Measurements from ENCODE around the gene UACA.
"Not testable (repeated sequence)": the region's sequence is repeated elsewhere in the genome, so short reads cannot be mapped to it uniquely, and the experiment has no call there.

The UACA gene

DNA sequence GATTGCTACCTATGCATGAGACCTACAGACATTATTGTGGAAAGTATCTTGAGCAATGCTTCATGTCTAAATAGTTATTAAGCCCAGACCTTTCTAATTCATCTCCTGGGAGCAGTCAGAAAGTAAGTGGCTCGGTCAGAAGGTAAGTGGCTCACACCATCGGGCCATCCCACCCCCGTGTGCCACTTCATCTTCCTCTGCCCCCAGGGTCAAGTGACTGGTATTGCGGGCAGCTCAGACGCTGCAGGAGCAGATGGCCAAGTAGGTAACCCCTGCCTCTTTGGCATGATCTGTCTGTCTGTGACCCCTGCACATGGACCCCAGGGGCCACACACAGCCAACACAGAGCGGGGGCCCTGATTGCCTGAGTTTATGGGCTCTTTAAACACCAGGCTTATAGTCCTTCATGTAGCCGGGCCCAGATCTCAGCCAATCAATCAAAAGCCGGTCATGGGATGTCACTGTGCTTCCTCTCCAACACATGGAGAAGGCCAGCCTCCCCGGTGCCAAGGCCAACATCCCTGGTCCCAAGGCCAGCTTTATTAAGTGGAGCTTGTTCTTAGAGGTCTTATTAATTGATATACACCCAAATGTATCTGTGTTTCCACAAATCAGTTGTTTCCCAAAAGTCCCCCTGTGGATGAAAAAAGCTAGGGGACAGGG lies 47.7 kb upstream of the UACA start:
- no peak for TF ChIP-seq EZH2phosphoT487 (IDR thresholded peaks at IDR 0.05; ENCODE audit: borderline replicate concordance)
- TF ChIP-seq, protein P1, sequence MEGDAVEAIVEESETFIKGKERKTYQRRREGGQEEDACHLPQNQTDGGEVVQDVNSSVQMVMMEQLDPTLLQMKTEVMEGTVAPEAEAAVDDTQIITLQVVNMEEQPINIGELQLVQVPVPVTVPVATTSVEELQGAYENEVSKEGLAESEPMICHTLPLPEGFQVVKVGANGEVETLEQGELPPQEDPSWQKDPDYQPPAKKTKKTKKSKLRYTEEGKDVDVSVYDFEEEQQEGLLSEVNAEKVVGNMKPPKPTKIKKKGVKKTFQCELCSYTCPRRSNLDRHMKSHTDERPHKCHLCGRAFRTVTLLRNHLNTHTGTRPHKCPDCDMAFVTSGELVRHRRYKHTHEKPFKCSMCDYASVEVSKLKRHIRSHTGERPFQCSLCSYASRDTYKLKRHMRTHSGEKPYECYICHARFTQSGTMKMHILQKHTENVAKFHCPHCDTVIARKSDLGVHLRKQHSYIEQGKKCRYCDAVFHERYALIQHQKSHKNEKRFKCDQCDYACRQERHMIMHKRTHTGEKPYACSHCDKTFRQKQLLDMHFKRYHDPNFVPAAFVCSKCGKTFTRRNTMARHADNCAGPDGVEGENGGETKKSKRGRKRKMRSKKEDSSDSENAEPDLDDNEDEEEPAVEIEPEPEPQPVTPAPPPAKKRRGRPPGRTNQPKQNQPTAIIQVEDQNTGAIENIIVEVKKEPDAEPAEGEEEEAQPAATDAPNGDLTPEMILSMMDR (conservative IDR thresholded peaks at IDR 0.05; ENCODE audit: low read length) = 0 out of 2 replicates have a peak, but pooled peaks have one; percentile 24
- Histone ChIP-seq H3K4me3 (ENCODE audit: low read length, poor library complexity, severe bottlenecking) (no peak overlapping the region), H3K9me3 (ENCODE audit: insufficient read depth, low read depth, low read length) (no peaks in the 10 kb centered on the region), H3K27me3 (ENCODE audit: insufficient read depth, low read length, poor library complexity, severe bottlenecking) (no peaks in the 10 kb centered on the region), H2AFZ (ENCODE audit: low read length) (no peak overlapping the region), H3K79me2 (ENCODE audit: insufficient read depth, low read length) (no peaks in the 10 kb centered on the region), H3K4me2 (ENCODE audit: low read depth, low read length, poor library complexity, severe bottlenecking) (no peak overlapping the region), H3K36me3 (ENCODE audit: insufficient read depth, low read length) (no peaks in the 10 kb centered on the region), H3K9ac (ENCODE audit: low read depth, low read length, poor library complexity, severe bottlenecking) (no peak overlapping the region), H3F3A (ENCODE audit: low read depth) (no peaks in the 10 kb centered on the region), H4K20me1 (ENCODE audit: insufficient read depth, low read length, poor library complexity, severe bottlenecking) (no peaks in the 10 kb centered on the region), H3K9me2 (replicated peaks; ENCODE audit: low read depth, low read length) (no peaks in the 10 kb centered on the region), H3K4me1 (ENCODE audit: insufficient read depth, low read length, poor library complexity, severe bottlenecking) (peaks cover 15% of the 10 kb centered on the region)

GRCh38 chr15:70806992-70807712 lies 43.8 kb upstream of the UACA start:
- no peaks in the 10 kb centered on the region for H3K36me3 ChIP-seq (ENCODE audit: insufficient read depth, low read length)
- no peaks in the 10 kb centered on the region for H3K9me2 ChIP-seq (replicated peaks; ENCODE audit: low read depth, low read length)
- H3K9me3 ChIP-seq (ENCODE audit: insufficient read depth, low read depth, low read length) = no peaks in the 10 kb centered on the region
- no peak overlapping the region for H3K4me2 ChIP-seq (ENCODE audit: low read depth, low read length, poor library complexity, severe bottlenecking)
- TF ChIP-seq EZH2phosphoT487 (IDR thresholded peaks at IDR 0.05; ENCODE audit: borderline replicate concordance) = no peak
- TF ChIP-seq, protein P1 (conservative IDR thresholded peaks at IDR 0.05; ENCODE audit: low read length) = no peak
- H4K20me1 ChIP-seq (ENCODE audit: insufficient read depth, low read length, poor library complexity, severe bottlenecking) = no peaks in the 10 kb centered on the region
- H3K4me3 ChIP-seq (ENCODE audit: low read length, poor library complexity, severe bottlenecking) = no peak overlapping the region
- no peaks in the 10 kb centered on the region for H3K79me2 ChIP-seq (ENCODE audit: insufficient read depth, low read length)
- no peak overlapping the region for H3K9ac ChIP-seq (ENCODE audit: low read depth, low read length, poor library complexity, severe bottlenecking)
- peak overlapping the region; percentile 66 for H2AFZ ChIP-seq (ENCODE audit: low read length)
- H3K27me3 ChIP-seq (ENCODE audit: insufficient read depth, low read length, poor library complexity, severe bottlenecking) = no peaks in the 10 kb centered on the region
- no peaks in the 10 kb centered on the region for H3F3A ChIP-seq (ENCODE audit: low read depth)
- H3K4me1 ChIP-seq (ENCODE audit: insufficient read depth, low read length, poor library complexity, severe bottlenecking) = peaks cover 15% of the 10 kb centered on the region

DNA sequence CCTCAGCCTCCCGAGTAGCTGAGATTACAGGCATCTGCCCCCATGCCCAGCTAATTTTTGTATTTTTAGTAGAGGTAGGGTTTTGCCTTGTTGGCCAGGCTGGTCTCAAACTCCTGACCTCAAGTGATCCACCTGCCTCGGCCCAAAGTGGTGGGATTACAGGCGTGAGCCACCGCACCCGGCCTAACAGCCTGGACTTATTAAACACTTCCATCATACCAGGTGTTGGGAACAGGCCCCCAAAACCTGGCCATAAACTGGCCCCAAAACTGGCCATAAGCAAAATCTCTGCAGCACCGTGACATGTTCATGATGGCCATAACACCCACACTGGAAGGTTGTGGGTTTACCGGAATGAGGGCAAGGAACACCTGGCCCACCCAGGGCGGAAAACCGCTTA lies 41.0 kb upstream of the UACA start:
- not testable (repeated sequence) for H3K36me3 ChIP-seq (ENCODE audit: insufficient read depth, low read length); H3K9me2 ChIP-seq (replicated peaks; ENCODE audit: low read depth, low read length); H2AFZ ChIP-seq (ENCODE audit: low read length); H4K20me1 ChIP-seq (ENCODE audit: insufficient read depth, low read length, poor library complexity, severe bottlenecking); H3K4me1 ChIP-seq (ENCODE audit: insufficient read depth, low read length, poor library complexity, severe bottlenecking); H3K4me3 ChIP-seq (ENCODE audit: low read length, poor library complexity, severe bottlenecking); H3K27me3 ChIP-seq (ENCODE audit: insufficient read depth, low read length, poor library complexity, severe bottlenecking); H3K9ac ChIP-seq (ENCODE audit: low read depth, low read length, poor library complexity, severe bottlenecking); H3K79me2 ChIP-seq (ENCODE audit: insufficient read depth, low read length); H3K9me3 ChIP-seq (ENCODE audit: insufficient read depth, low read depth, low read length); H3F3A ChIP-seq (ENCODE audit: low read depth); H3K4me2 ChIP-seq (ENCODE audit: low read depth, low read length, poor library complexity, severe bottlenecking)
